ENCODE measurements around the gene TNS2.

DNA sequence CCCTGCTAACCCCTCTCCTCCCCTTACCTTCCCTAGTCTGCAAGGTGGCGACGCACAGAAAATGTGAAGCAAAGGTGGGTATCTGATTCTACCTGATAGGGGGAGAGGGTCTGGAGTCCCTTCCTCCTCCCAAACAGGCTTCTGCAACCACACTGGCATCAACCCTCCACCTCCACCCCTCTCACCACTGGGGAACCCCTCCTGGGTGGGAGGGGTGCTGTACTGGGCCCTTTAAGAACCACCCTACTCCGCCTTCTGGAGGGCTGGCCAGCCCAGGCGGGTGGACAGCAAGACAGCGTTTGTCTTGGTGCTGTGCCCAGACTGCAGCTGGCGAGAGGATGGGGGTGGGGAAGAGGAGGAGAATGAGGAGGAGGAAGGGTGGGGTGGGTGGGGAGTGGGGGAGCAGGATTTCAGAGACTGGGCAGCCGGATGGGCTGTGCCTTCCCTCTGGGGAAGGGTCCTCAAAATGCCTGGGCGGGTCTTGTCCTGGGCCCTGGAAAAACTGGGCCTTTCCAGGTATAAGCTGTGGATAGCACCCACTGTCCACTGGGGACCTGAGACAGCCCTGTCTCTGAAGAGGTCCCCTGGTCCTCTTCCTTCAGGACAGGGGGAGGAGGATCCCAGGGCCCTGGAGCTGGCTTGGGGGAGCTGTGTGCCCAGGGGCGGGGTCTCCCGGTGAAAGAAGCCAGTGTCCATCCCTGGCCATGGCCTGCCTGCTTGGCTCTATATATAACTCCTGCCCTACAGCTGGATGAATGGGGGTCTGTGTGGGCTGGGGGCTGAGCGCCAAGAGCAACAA, 2.8 kb downstream of the TNS2 start:
- 0 out of 4 replicates have a peak, but pooled peaks of 1 of the 2 experiments have one; percentile 47 for TF ChIP-seq REST (IDR thresholded peaks at IDR 0.05; ENCODE audit: insufficient read depth in 1 of 2, low read depth in 2 of 2, low read length in 2 of 2)
- TF ChIP-seq POLR2AphosphoS5 (IDR thresholded peaks at IDR 0.05; ENCODE audit: low read depth, low read length), result no peak; the same call in 1 of the 2 replicates
- TF ChIP-seq TAF1 (IDR thresholded peaks at IDR 0.05; ENCODE audit: borderline replicate concordance, insufficient read depth, low read length), result no peak
- TF ChIP-seq SIN3A (IDR thresholded peaks at IDR 0.05; ENCODE audit: borderline replicate concordance, insufficient read depth, low read length), result no peak

Measured in PFSK-1 (cell line).